ENCODE results near the gene HRC.

Gene HRC

DNA sequence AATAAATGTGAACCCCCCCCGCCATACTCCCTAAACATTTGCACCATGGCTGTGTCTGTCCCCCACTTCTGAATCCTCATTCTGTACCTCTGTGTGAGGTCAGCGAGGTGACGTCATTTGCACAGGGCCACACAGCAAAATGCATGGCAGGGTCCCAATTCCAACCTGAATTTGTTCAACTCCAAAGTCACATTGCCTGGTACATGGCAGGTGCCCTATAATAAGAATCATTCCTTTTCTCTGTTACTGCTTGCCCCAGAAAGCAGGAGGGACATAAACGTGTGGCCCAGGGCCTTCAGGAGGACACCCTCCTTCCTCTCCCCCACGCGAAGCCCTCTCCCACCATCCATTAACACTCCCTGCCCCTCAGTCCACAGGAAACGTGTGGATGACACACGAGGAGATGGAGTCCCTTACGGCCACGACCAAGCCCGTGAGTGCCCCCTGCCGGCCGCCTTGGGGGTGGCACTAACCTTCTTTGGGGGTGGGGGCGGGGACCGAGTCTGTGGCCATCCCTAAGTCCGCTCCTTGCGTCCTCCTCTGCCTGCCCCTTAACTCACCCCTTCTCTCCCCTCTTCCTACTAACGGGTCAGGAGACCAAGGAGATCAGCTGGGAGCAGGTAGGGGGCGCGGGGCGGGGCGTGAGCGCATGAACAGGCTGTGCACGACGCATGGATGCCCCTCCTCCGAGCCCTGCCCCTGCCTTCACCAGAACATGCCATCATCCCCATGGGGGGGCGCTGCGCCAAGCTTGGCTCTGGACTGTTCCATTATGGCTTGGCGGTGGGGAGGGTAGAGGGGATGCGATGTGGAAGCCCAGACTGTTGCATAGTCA lies 9.4 kb downstream of the HRC start:
- no peak for DNase-seq (ENCODE audit: extremely low read depth, low read depth)
- H3K4me3 ChIP-seq (replicated peaks; ENCODE audit: low read depth, low read length): no peak overlapping the region
- TF ChIP-seq, protein P1, sequence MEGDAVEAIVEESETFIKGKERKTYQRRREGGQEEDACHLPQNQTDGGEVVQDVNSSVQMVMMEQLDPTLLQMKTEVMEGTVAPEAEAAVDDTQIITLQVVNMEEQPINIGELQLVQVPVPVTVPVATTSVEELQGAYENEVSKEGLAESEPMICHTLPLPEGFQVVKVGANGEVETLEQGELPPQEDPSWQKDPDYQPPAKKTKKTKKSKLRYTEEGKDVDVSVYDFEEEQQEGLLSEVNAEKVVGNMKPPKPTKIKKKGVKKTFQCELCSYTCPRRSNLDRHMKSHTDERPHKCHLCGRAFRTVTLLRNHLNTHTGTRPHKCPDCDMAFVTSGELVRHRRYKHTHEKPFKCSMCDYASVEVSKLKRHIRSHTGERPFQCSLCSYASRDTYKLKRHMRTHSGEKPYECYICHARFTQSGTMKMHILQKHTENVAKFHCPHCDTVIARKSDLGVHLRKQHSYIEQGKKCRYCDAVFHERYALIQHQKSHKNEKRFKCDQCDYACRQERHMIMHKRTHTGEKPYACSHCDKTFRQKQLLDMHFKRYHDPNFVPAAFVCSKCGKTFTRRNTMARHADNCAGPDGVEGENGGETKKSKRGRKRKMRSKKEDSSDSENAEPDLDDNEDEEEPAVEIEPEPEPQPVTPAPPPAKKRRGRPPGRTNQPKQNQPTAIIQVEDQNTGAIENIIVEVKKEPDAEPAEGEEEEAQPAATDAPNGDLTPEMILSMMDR (IDR thresholded peaks at IDR 0.05; ENCODE audit: low read depth, low read length, missing control alignments): peak; percentile 84

DNA sequence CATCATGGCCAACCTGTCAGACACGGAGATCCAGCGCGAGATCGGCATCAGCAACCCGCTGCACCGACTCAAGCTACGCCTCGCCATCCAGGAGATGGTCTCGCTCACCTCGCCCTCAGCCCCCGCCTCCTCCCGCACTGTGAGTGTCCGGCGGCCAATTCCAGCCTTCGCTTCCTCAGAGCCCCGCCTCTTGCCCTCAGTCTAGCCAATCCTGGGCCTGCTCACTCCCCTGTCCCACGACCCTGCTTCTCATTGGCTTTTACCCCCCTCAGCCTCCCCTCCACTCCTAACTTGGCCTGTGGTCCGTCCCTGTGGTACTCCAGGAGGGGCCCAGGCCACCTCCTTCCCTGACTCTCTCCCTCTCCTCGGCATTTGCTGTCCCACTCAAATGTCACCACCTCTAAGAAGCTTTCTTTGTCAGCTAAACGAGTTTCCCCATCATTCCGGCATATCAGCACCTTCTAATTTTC lies 12.3 kb downstream of the HRC start:
- peak overlapping the region; percentile 54 for H3K4me3 ChIP-seq (replicated peaks; ENCODE audit: low read depth, low read length)
- no peak for DNase-seq (ENCODE audit: extremely low read depth, low read depth)
- TF ChIP-seq, protein P1 (IDR thresholded peaks at IDR 0.05; ENCODE audit: low read depth, low read length, missing control alignments): no peak

DNA sequence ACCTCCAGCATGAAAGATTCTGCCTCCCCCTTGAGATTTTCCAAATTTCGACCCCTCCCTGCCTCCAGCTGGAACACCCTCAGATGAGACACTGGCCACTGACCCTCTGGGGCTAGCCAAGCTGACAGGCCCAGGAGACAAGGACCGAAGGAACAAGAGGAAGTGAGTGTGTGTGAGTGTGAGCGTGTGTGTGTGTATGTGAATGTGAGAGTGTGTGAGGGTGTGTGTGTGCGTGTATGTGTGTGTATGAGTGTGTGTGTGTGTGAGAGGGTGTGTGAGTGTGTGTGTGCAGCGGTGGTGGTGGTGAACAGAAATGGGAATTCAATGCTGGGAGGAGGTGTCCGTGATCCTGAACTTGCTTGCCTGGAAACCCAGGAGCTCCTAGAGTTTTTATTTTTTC lies 13.8 kb downstream of the HRC start:
- DNase-seq (ENCODE audit: extremely low read depth, low read depth): no peak
- TF ChIP-seq, protein P1 (IDR thresholded peaks at IDR 0.05; ENCODE audit: low read depth, low read length, missing control alignments): no peak
- no peak overlapping the region for H3K4me3 ChIP-seq (replicated peaks; ENCODE audit: low read depth, low read length)

DNA sequence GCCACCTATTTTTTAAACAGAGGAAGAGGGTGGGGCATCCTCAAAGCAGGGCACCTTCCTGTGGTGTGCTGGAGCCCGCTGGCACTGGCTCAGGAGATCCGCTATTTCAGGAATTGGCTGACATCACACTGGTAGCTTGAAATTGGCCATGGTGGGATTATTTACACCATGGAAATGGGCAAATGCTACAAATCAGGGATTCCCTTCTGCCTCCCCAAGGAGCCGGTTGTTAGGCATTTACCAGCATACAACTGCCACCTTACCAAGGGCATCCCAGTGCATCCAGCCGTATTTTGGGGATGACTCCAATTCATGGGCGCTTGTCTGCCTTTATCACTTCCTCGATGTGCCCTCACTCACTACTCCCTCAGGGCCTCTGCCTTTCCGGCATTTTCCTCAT lies 14.2 kb downstream of the HRC start:
- no peak overlapping the region for H3K4me3 ChIP-seq (replicated peaks; ENCODE audit: low read depth, low read length)
- DNase-seq (ENCODE audit: extremely low read depth, low read depth): no peak
- TF ChIP-seq, protein P1 (IDR thresholded peaks at IDR 0.05; ENCODE audit: low read depth, low read length, missing control alignments): no peak

DNA sequence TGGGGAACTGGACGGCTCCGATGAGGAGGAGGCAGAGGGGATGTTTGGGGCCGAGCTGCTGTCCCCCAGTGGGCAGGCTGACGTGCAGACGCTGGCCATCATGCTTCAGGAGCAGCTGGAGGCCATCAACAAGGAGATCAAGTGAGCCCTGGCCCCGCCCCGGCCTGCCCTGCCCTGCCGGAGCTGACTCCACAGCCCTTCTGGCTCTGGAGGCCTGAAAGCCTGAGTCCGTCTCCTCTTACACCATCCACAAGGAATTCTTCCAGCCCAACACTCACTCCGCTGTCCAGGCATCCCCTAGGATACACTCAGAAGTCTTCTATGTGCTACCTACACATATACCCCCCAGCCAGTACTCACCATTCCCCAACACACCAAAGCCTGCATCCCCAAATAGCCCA lies 18.4 kb downstream of the HRC start:
- H3K4me3 ChIP-seq (replicated peaks; ENCODE audit: low read depth, low read length): no peak overlapping the region
- DNase-seq (ENCODE audit: extremely low read depth, low read depth): no peak
- TF ChIP-seq, protein P1 (IDR thresholded peaks at IDR 0.05; ENCODE audit: low read depth, low read length, missing control alignments): no peak

DNA sequence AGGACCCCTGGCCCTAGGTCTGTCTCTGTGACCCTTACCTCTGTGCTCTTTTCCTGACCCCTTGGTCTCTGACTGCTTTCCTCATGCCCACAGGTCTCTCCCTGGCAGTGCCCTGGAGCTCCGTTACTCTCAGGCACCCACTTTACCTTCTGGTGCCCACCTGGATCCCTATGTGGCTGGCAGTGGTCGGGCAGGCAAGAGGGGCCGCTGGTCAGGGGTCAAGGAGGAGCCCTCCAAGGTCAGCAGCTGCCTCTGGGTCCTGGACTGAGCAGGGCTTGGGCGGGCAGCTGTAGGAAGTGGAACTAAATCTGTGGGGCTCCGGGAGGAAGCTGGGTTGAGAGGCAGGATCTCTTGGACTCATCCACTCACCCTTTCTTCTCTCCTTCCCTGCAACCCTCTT lies 19.5 kb downstream of the HRC start:
- TF ChIP-seq, protein P1 (IDR thresholded peaks at IDR 0.05; ENCODE audit: low read depth, low read length, missing control alignments): no peak
- no peak overlapping the region for H3K4me3 ChIP-seq (replicated peaks; ENCODE audit: low read depth, low read length)
- DNase-seq (ENCODE audit: extremely low read depth, low read depth): no peak

Measured in HFF-Myc (cell line).